HepG2 (cell line): ENCODE data around the gene MT1F. TPM values are rescaled to one million over a fixed set of nuclear protein-coding genes. Genes with fewer than 3 reads are reported as not detected.

ENCODE experiments used
- ATAC-seq: fragments of 200-7000 bp; cut with Tn5 transposase; 3 replicates; pipeline ENCODE4 v1.9.1; 2020; ENCODE audit warnings: mild to moderate bottlenecking, moderate library complexity
- BruUV-seq: library from RNA; stranded (reverse); fragments of 400-500 nt; replicated peaks from 2 replicates; lab custom pipeline; 2021; lab: Mats Ljungman, UMichigan
- CTCF ChIA-PET: fragments of 300-600 bp; formaldehyde crosslinking; extraction: SDS; loops from one replicate; lab custom pipeline; 2021; ENCODE audit warnings: low total read pairs, inconsistent platforms, low intra/inter-chr PET ratio; lab: Yijun Ruan, JAX
- POLR2A ChIA-PET: fragments of 350-600 bp; sonication (Branson Sonifier 250); formaldehyde crosslinking; loops from one replicate; lab custom pipeline; 2020; ENCODE audit warnings: antibody characterized with exemption, inconsistent platforms; lab: Yijun Ruan, JAX
- DNase-seq: peaks from one replicate; pipeline ENCODE4 v3.0.0-alpha.2; 2015; ENCODE audit warnings: low spot score
- FAIRE-seq: peaks from 3 replicates; lab custom pipeline; 2011; peaks lifted over from hg19 to GRCh38; lab: Jason Lieb, UNC
- H2AFZ ChIP-seq: one replicate; pipeline ENCODE4 v1.6.1; 2011; ENCODE audit warnings: low read length, inconsistent platforms
- H3K27ac ChIP-seq: fragments of 300-600 bp; 3 replicates; pipeline ENCODE4 v1.8.0; 2011; ENCODE audit warnings: mixed run types, mild to moderate bottlenecking, mixed read lengths, low read length, inconsistent platforms; ENCODE audit not compliant: insufficient read depth; ENCODE audit errors: extremely low read length
- H3K27me3 ChIP-seq, 2 experiments: fragments of 200-600 bp in 1 of 2; 2 replicates in 1 of 2; 3 replicates in 1 of 2; pipeline versions ENCODE4 v1.6.0 to v1.8.0; 2011; ENCODE audit warnings: low read length in 2 of 2, mild to moderate bottlenecking in 2 of 2, moderate library complexity in 2 of 2, inconsistent platforms in 1 of 2; ENCODE audit not compliant: insufficient read depth in 2 of 2, control insufficient read depth in 1 of 2
- H3K36me3 ChIP-seq, 2 experiments: fragments of 200-600 bp in 1 of 2; replicated peaks in 1 of 2; 2 replicates in 1 of 2; 3 replicates in 1 of 2; pipeline versions ENCODE4 v1.5.1 to v1.8.0; 2011; ENCODE audit warnings: low read length in 2 of 2, inconsistent platforms in 1 of 2; ENCODE audit not compliant: insufficient read depth in 2 of 2, control insufficient read depth in 1 of 2
- H3K4me1 ChIP-seq: 2 replicates; pipeline ENCODE4 v1.5.1; 2012; ENCODE audit warnings: low read length, inconsistent platforms; ENCODE audit not compliant: insufficient read depth
- H3K4me2 ChIP-seq: 2 replicates; pipeline ENCODE4 v1.6.0; 2011; ENCODE audit warnings: low read depth, low read length, inconsistent platforms
- H3K4me3 ChIP-seq, 3 experiments: fragments of 200-600 bp in 1 of 3; sonication (generic), shearing (Covaris generic) in 1 of 3; replicated peaks in 1 of 3; 2 replicates each; pipeline ENCODE4 v1.5.1; 2011 to 2016; ENCODE audit warnings: low read length in 3 of 3, inconsistent platforms in 2 of 3, low read depth in 2 of 3, mild to moderate bottlenecking in 2 of 3, control low read depth in 1 of 3, mixed read lengths in 1 of 3; ENCODE audit not compliant: insufficient read depth in 1 of 3
- H3K79me2 ChIP-seq: one replicate; pipeline ENCODE4 v1.6.1; 2011; ENCODE audit warnings: low read length, inconsistent platforms; ENCODE audit not compliant: insufficient read depth
- H3K9ac ChIP-seq: 2 replicates; pipeline ENCODE4 v1.6.0; 2011; ENCODE audit warnings: mild to moderate bottlenecking, low read depth, low read length, inconsistent platforms; ENCODE audit not compliant: insufficient read depth
- H3K9me3 ChIP-seq: 2 replicates; pipeline ENCODE4 v1.5.1; 2012; ENCODE audit warnings: mild to moderate bottlenecking, low read length
- H4K20me1 ChIP-seq: 2 replicates; pipeline ENCODE4 v1.6.0; 2011; ENCODE audit warnings: inconsistent platforms, mild to moderate bottlenecking, low read length, moderate library complexity; ENCODE audit not compliant: insufficient read depth
- GATA4 ChIP-seq: sonication (generic); IDR thresholded peaks from 2 replicates; pipeline ENCODE4 v1.6.1; 2016; ENCODE audit warnings: antibody characterized with exemption, low read depth, borderline replicate concordance
- GLI4 ChIP-seq: sonication (generic); formaldehyde crosslinking; IDR thresholded peaks from 2 replicates; pipeline ENCODE4 v1.5.1; 2020; ENCODE audit warnings: missing genetic modification reagents, mild to moderate bottlenecking, moderate library complexity, borderline replicate concordance
- NR1H2 ChIP-seq: sonication (generic); formaldehyde crosslinking; IDR thresholded peaks from 2 replicates; pipeline ENCODE4 v1.8.1; 2022; ENCODE audit warnings: low read depth, missing genetic modification reagents, borderline replicate concordance
- NR3C1 ChIP-seq: sonication (generic); formaldehyde crosslinking; IDR thresholded peaks from 2 replicates; pipeline ENCODE4 v1.4.0; 2020; ENCODE audit warnings: missing genetic modification reagents
- ZNF317 ChIP-seq: sonication (generic); formaldehyde crosslinking; IDR thresholded peaks from 2 replicates; pipeline ENCODE4 v1.5.0; 2020; ENCODE audit warnings: mild to moderate bottlenecking, missing genetic modification reagents
- WGBS: methylation state at CpG from one replicate; pipeline ENCODE4 v1.1.6; 2017; ENCODE audit warnings: low lambda C conversion rate; 5-methylcytosine and 5-hydroxymethylcytosine counted together
- in situ Hi-C: cut with HindIII; loops from 2 replicates; pipeline ENCODE4 v1.10.0; 2017; ENCODE audit warnings: low pct_unique_long_range_greater_than_20kb; ENCODE audit not compliant: extremely low pct_ligation_motif_present
- intact Hi-C: fragments of 100-400 bp; cut with micrococcal nuclease; formaldehyde crosslinking; loops from one replicate; pipeline ENCODE4 v1.10.0; 2022; ENCODE audit not compliant: unreplicated experiment
- polyA plus RNA-seq, 8 experiments: library from polyadenylated mRNA; depleted of rRNA in 3 of 8; stranded (reverse) in 7 of 8; unstranded in 1 of 8; fragments of >200 nt; fragmentation: Illumina TruSeq in 4 of 8; extraction: Trizol in 4 of 8; gene quantifications; 2 replicates each; pipeline versions ENCODE4 v1.2.1 to v1.2.3, GENCODE V29; 2011 to 2016; ENCODE audit warnings: low read depth in 4 of 8, missing spikeins in 1 of 8, mixed read lengths in 1 of 8; ENCODE audit not compliant: insufficient read depth in 1 of 8
- total RNA-seq, 5 experiments: library from RNA; depleted of rRNA; stranded (reverse); fragments of >200 nt; fragmentation: Illumina TruSeq; extraction: Trizol; gene quantifications; 2 replicates each; pipeline ENCODE4 v1.2.3, GENCODE V29; 2016; ENCODE audit warnings: low read depth in 1 of 5
- TF ChIP-seq, protein P1 (sequence below), 2 experiments: sonication (generic) in 1 of 2; formaldehyde crosslinking in 1 of 2; IDR thresholded peaks; 2 replicates each; pipeline versions ENCODE4 v1.6.1 to v1.9.0; 2014 to 2022; ENCODE audit warnings: antibody characterized with exemption in 1 of 2, borderline replicate concordance in 1 of 2, inconsistent platforms in 1 of 2, low read depth in 1 of 2, missing genetic modification reagents in 1 of 2
- TF ChIP-seq, protein P2 (sequence below): sonication (generic); formaldehyde crosslinking; IDR thresholded peaks from 2 replicates; pipeline ENCODE4 v1.8.0; 2022; ENCODE audit warnings: mild to moderate bottlenecking, missing genetic modification reagents

The MT1F gene
- total and polyA plus RNA-seq, 2 of the 13 experiments (the other 11 are each of a cell fraction or from before 2014, with no cell fraction given), result 1.9 to 169 TPM

DNA sequence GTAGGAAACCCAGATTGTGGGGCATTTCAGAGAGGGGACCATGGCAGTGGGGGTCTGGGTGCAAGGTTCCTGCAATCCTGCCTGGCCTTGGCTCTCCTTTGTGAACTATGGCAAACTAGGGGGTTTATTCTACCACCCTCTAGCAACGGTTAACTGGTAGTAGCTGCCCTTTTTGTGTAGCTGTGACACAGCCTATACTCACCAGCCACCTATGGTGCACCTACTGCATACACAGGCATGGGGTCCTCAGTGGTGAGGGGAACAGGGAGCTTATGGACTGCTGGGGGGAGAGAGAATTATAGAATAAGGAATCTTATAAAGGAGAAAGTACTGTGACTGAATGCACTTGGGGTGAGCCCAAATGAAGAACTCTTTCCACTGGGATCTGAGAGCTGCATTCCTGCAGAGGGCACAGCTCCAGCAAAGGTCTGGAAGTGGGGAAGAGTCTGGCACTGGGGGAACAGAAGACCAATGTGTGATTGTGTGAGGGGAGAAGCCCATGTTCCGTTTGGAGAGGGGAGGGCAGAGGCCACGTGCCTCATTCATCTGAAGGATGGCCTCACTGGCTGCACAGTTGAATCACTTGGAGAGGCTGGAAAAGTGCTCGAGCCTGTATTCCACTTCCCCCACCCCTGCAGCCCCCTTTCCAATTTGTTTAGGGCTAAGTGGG is 26.6 kb downstream of the MT1F start:
- intact Hi-C loops, result no loop called here
- Histone ChIP-seq H3K9ac (no peak overlapping the region), H2AFZ (no peak overlapping the region), H3K4me1 (peaks cover 55% of the 10 kb centered on the region), H4K20me1 (no peaks in the 10 kb centered on the region), H3K27ac (no peak overlapping the region), H3K4me2 (no peak overlapping the region), H3K79me2 (no peaks in the 10 kb centered on the region), H3K4me3 (no peak overlapping the region), H3K36me3 (no peaks in the 10 kb centered on the region), H3K9me3 (peaks cover 10% of the 10 kb centered on the region), H3K27me3 (peaks cover 0 to 6% of the 10 kb centered on the region in 2 experiments; a peak in 1 of 5 replicates)
- ATAC-seq (no peak), DNase-seq (no peak), FAIRE-seq (no peak)
- WGBS, result 43% methylated on average over 3 of the region's 4 CpGs
- ChIA-PET POLR2A (interaction anchor here (1.3 to 1.8 kb wide), 2 partner anchors 18 to 27 kb away, joined by 3 to 5 read pairs; partner anchors contain the start of gene MT1F), CTCF (no interaction called here)
- in situ Hi-C loops, result no loop called here
- BruUV-seq, result no TSS peak
- TF ChIP-seq, protein P1, sequence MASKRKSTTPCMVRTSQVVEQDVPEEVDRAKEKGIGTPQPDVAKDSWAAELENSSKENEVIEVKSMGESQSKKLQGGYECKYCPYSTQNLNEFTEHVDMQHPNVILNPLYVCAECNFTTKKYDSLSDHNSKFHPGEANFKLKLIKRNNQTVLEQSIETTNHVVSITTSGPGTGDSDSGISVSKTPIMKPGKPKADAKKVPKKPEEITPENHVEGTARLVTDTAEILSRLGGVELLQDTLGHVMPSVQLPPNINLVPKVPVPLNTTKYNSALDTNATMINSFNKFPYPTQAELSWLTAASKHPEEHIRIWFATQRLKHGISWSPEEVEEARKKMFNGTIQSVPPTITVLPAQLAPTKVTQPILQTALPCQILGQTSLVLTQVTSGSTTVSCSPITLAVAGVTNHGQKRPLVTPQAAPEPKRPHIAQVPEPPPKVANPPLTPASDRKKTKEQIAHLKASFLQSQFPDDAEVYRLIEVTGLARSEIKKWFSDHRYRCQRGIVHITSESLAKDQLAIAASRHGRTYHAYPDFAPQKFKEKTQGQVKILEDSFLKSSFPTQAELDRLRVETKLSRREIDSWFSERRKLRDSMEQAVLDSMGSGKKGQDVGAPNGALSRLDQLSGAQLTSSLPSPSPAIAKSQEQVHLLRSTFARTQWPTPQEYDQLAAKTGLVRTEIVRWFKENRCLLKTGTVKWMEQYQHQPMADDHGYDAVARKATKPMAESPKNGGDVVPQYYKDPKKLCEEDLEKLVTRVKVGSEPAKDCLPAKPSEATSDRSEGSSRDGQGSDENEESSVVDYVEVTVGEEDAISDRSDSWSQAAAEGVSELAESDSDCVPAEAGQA (IDR thresholded peaks at IDR 0.05; ENCODE audit: low read depth), result no peak
- TF ChIP-seq, protein P1 (CRISPR knock-in tag; IDR thresholded peaks at IDR 0.05; ENCODE audit: borderline replicate concordance), result no peak
- TF ChIP-seq GLI4 (CRISPR knock-in tag), result no peak
- TF ChIP-seq NR3C1, result no peak
- TF ChIP-seq ZNF317, result no peak
- TF ChIP-seq, protein P2, sequence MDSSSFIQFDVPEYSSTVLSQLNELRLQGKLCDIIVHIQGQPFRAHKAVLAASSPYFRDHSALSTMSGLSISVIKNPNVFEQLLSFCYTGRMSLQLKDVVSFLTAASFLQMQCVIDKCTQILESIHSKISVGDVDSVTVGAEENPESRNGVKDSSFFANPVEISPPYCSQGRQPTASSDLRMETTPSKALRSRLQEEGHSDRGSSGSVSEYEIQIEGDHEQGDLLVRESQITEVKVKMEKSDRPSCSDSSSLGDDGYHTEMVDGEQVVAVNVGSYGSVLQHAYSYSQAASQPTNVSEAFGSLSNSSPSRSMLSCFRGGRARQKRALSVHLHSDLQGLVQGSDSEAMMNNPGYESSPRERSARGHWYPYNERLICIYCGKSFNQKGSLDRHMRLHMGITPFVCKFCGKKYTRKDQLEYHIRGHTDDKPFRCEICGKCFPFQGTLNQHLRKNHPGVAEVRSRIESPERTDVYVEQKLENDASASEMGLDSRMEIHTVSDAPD, result no peak
- TF ChIP-seq GATA4, result no peak
- TF ChIP-seq NR1H2 (CRISPR knock-in tag), result no peak
